NCI-H1092 treated with DMSO at 0.1 percent for 48 hours (cell line): ENCODE measurements around the gene FBXW7.

ENCODE experiments used
- DNase-seq: peaks from one replicate; lab custom pipeline; 2025; lab: John Stamatoyannopoulos, UW

Gene FBXW7

GRCh38 chr4:152328582-152328981 is 207.3 kb downstream of the FBXW7 start:
- DNase-seq, result no peak

GRCh38 chr4:152327606-152328453 is 208.1 kb downstream of the FBXW7 start:
- DNase-seq, result no peak

- DNase-seq, result no peak
Observed at GRCh38 chr4:152325831-152326230, 210.1 kb downstream of the FBXW7 start.

GRCh38 chr4:152323221-152323620 is 212.7 kb downstream of the FBXW7 start:
- DNase-seq, result no peak

GRCh38 chr4:152322656-152323055 is 213.2 kb downstream of the FBXW7 start:
- no peak for DNase-seq

- no peak for DNase-seq
Observed at GRCh38 chr4:152321923-152322322, 214.0 kb downstream of the FBXW7 start.

- DNase-seq, result no peak
Observed at GRCh38 chr4:152321398-152321797, 214.5 kb downstream of the FBXW7 start.

GRCh38 chr4:152316969-152317368 is 218.9 kb downstream of the FBXW7 start:
- peak; percentile 43 for DNase-seq

GRCh38 chr4:152310257-152310656 is 225.6 kb downstream of the FBXW7 start:
- no peak for DNase-seq

- DNase-seq, result peak; percentile 78
Observed at GRCh38 chr4:152309418-152309817, 226.5 kb downstream of the FBXW7 start.

GRCh38 chr4:152308951-152309350 is 226.9 kb downstream of the FBXW7 start:
- peak; percentile 84 for DNase-seq

GRCh38 chr4:152307669-152308068 is 228.2 kb downstream of the FBXW7 start:
- DNase-seq, result peak; percentile 32

GRCh38 chr4:152306541-152306940 is 229.4 kb downstream of the FBXW7 start:
- DNase-seq, result no peak

- no peak for DNase-seq
Observed at GRCh38 chr4:152304220-152304619, 231.7 kb downstream of the FBXW7 start.

- no peak for DNase-seq
Observed at GRCh38 chr4:152301381-152301780, 234.5 kb downstream of the FBXW7 start.

GRCh38 chr4:152299553-152299952 is 236.3 kb downstream of the FBXW7 start:
- DNase-seq, result no peak

- DNase-seq, result no peak
Observed at GRCh38 chr4:152296386-152296785, 239.5 kb downstream of the FBXW7 start.

- DNase-seq, result no peak
Observed at GRCh38 chr4:152294765-152295164, 241.1 kb downstream of the FBXW7 start.

GRCh38 chr4:152294331-152294730 is 241.6 kb downstream of the FBXW7 start:
- no peak for DNase-seq

GRCh38 chr4:152293527-152293926 is 242.4 kb downstream of the FBXW7 start:
- DNase-seq, result no peak

GRCh38 chr4:152290366-152290921 is 245.4 kb downstream of the FBXW7 start:
- DNase-seq, result no peak

GRCh38 chr4:152289941-152290340 is 246.0 kb downstream of the FBXW7 start:
- DNase-seq, result no peak

GRCh38 chr4:152289541-152289940 is 246.4 kb downstream of the FBXW7 start:
- no peak for DNase-seq
